Measurements from ENCODE around the gene OR6P1. TPM values are rescaled to one million over a fixed set of nuclear protein-coding genes. Genes with fewer than 3 reads are reported as not detected.

The OR6P1 gene
- total and polyA plus RNA-seq, 8 donors, result not detected

DNA sequence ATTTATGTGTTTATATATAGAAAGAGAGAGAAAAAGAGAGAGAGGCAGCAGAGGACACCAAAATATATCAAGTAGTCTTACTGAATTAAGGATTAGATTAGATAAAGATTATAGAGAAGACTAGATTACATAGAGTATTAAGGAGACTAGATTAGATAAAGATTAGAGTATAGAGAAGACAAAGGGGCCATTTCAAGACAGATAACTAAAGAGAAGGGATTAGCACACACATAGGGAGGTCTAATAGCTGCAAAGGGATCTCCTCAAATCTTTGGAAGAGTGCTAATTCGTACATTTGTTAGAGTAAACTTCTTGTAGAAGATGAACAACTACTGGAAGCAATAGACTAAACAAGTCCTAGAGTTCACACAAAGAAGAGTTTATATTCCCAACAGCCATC is 50.4 kb downstream of the OR6P1 start:
- Histone ChIP-seq H3K4me3 (no peak overlapping the region), H3K4me1 (no peaks in the 10 kb centered on the region), H3K36me3 (no peaks in the 10 kb centered on the region), H3K27ac (no peak overlapping the region), H3K27me3 (no peaks in the 10 kb centered on the region), H3K9me3 (no peaks in the 10 kb centered on the region)
- 24 to 43% (median 31%) methylated on average over 1 of the region's 1 CpG for WGBS, 5 donors
- no peak for DNase-seq
- intact Hi-C loops (cut with DNase I; ENCODE audit: low total_unique reads), result no loop called here
- TF ChIP-seq POLR2A (IDR thresholded peaks at IDR 0.05), result no peak
- TF ChIP-seq, protein P1, sequence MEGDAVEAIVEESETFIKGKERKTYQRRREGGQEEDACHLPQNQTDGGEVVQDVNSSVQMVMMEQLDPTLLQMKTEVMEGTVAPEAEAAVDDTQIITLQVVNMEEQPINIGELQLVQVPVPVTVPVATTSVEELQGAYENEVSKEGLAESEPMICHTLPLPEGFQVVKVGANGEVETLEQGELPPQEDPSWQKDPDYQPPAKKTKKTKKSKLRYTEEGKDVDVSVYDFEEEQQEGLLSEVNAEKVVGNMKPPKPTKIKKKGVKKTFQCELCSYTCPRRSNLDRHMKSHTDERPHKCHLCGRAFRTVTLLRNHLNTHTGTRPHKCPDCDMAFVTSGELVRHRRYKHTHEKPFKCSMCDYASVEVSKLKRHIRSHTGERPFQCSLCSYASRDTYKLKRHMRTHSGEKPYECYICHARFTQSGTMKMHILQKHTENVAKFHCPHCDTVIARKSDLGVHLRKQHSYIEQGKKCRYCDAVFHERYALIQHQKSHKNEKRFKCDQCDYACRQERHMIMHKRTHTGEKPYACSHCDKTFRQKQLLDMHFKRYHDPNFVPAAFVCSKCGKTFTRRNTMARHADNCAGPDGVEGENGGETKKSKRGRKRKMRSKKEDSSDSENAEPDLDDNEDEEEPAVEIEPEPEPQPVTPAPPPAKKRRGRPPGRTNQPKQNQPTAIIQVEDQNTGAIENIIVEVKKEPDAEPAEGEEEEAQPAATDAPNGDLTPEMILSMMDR (IDR thresholded peaks at IDR 0.05), result no peak
- no peak for TF ChIP-seq EP300 (IDR thresholded peaks at IDR 0.05)
- TF ChIP-seq POLR2AphosphoS5 (IDR thresholded peaks at IDR 0.05), result no peak

DNA sequence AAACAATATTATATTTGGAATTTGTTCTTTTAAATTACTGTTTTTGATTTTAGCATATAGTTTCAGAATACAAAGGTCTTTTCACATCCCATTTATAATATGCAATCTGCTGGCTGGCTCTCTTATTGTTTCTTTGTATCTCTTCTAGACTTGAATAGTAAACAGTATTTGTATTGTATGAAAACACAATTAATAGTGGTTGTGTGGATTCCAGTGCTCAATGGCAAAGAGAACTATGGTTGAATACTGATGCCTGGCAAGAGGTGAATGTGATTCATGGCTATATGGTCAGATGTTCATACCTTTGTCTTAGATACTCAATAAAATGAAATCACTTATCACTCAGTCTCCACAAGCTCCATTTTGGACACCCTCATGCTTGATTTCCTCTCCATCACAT is 53.4 kb downstream of the OR6P1 start:
- TF ChIP-seq, protein P1 (IDR thresholded peaks at IDR 0.05), result no peak
- TF ChIP-seq EP300 (IDR thresholded peaks at IDR 0.05) (no peak), POLR2A (IDR thresholded peaks at IDR 0.05) (no peak), POLR2AphosphoS5 (IDR thresholded peaks at IDR 0.05) (no peak)
- Histone ChIP-seq H3K4me1 (no peaks in the 10 kb centered on the region), H3K9me3 (no peaks in the 10 kb centered on the region), H3K36me3 (no peaks in the 10 kb centered on the region), H3K27ac (no peak overlapping the region), H3K27me3 (no peaks in the 10 kb centered on the region), H3K4me3 (no peak overlapping the region)
- DNase-seq, result no peak
- intact Hi-C loops (cut with DNase I; ENCODE audit: low total_unique reads), result no loop called here

Other genes with a start within 250 kb of the OR6P1 start
- gene CD1B, start 239.0 kb downstream of the OR6P1 start, total RNA-seq, result 1 to 10 TPM in 1 of 5 donors, not detected in 4; 1.2 TPM
- gene CD1B, start 239.0 kb downstream of the OR6P1 start, polyA plus RNA-seq, result not detected
- gene CD1E, start 216.7 kb downstream of the OR6P1 start, total RNA-seq, result under 1 TPM in 1 of 5 donors, not detected in 4; 0.92 TPM
- under 1 TPM in 1 of 3 donors, not detected in 2; 0.53 TPM for gene CD1E, start 216.7 kb downstream of the OR6P1 start, polyA plus RNA-seq
- not detected for gene OR10T2, start 171.1 kb downstream of the OR6P1 start, total RNA-seq
- not detected for gene OR10T2, start 171.1 kb downstream of the OR6P1 start, polyA plus RNA-seq
- gene OR10K2, start 144.3 kb downstream of the OR6P1 start, total RNA-seq, result not detected
- not detected for gene OR10K2, start 144.3 kb downstream of the OR6P1 start, polyA plus RNA-seq
- not detected for gene OR10K1, start 108.7 kb downstream of the OR6P1 start, total RNA-seq
- gene OR10K1, start 108.7 kb downstream of the OR6P1 start, polyA plus RNA-seq, result not detected
- not detected for gene OR10R2, start 98.4 kb downstream of the OR6P1 start, total RNA-seq
- gene OR10R2, start 98.4 kb downstream of the OR6P1 start, polyA plus RNA-seq, result not detected
- not detected for gene OR6Y1, start 16.2 kb downstream of the OR6P1 start, total RNA-seq
- gene OR6Y1, start 16.2 kb downstream of the OR6P1 start, polyA plus RNA-seq, result not detected
- not detected for gene OR10X1, start 9.3 kb upstream of the OR6P1 start, total RNA-seq
- gene OR10X1, start 9.3 kb upstream of the OR6P1 start, polyA plus RNA-seq, result not detected
- gene OR10Z1, start 34.7 kb upstream of the OR6P1 start, total RNA-seq, result not detected
- gene OR10Z1, start 34.7 kb upstream of the OR6P1 start, polyA plus RNA-seq, result not detected
- 1 to 10 TPM in 1 of 5 donors, not detected in 4; 3.3 TPM for gene SPTA1, start 116.1 kb upstream of the OR6P1 start, total RNA-seq
- not detected for gene SPTA1, start 116.1 kb upstream of the OR6P1 start, polyA plus RNA-seq
- gene OR6K2, start 130.1 kb upstream of the OR6P1 start, total RNA-seq, result not detected
- gene OR6K2, start 130.1 kb upstream of the OR6P1 start, polyA plus RNA-seq, result not detected
- not detected for gene OR6K3, start 150.1 kb upstream of the OR6P1 start, total RNA-seq
- not detected for gene OR6K3, start 150.1 kb upstream of the OR6P1 start, polyA plus RNA-seq
- not detected for gene OR6K6, start 184.1 kb upstream of the OR6P1 start, total RNA-seq
- gene OR6K6, start 184.1 kb upstream of the OR6P1 start, polyA plus RNA-seq, result not detected
- not detected for gene OR6N1, start 201.6 kb upstream of the OR6P1 start, total RNA-seq
- not detected for gene OR6N1, start 201.6 kb upstream of the OR6P1 start, polyA plus RNA-seq
- gene OR6N2, start 210.6 kb upstream of the OR6P1 start, total RNA-seq, result not detected
- not detected for gene OR6N2, start 210.6 kb upstream of the OR6P1 start, polyA plus RNA-seq